H9 (cell line): Measurements from ENCODE around the gene RFX1. TPM values are rescaled to one million over a fixed set of nuclear protein-coding genes. Genes with fewer than 3 reads are reported as not detected.

Experiments used
- DNase-seq: peaks from one replicate; pipeline ENCODE4 v3.0.0-alpha.2; 2017
- H2AFZ ChIP-seq: one replicate; pipeline ENCODE4 v1.6.1; 2013; ENCODE audit warnings: mild to moderate bottlenecking, low read length, control low read depth, moderate library complexity
- H2AK5ac ChIP-seq: 2 replicates; pipeline ENCODE4 v1.6.1; 2013; ENCODE audit warnings: low read length, control low read depth, mixed read lengths; ENCODE audit not compliant: insufficient read length
- H2BK120ac ChIP-seq: one replicate; pipeline ENCODE4 v1.6.1; 2013; ENCODE audit warnings: low read depth, mild to moderate bottlenecking, low read length, control low read depth, inconsistent platforms; ENCODE audit not compliant: poor library complexity, severe bottlenecking
- H2BK12ac ChIP-seq: 2 replicates; pipeline ENCODE4 v1.6.1; 2013; ENCODE audit warnings: low read length, control low read depth, mixed read lengths, low read depth; ENCODE audit not compliant: insufficient read length
- H2BK15ac ChIP-seq: 2 replicates; pipeline ENCODE4 v1.6.1; 2013; ENCODE audit warnings: low read depth, low read length, control low read depth
- H2BK20ac ChIP-seq: one replicate; pipeline ENCODE4 v1.6.1; 2013; ENCODE audit warnings: low read depth, mild to moderate bottlenecking, low read length, control low read depth, inconsistent platforms; ENCODE audit not compliant: poor library complexity, severe bottlenecking
- H2BK5ac ChIP-seq: 2 replicates; pipeline ENCODE4 v1.6.1; 2013; ENCODE audit warnings: low read length, control low read depth, mixed read lengths; ENCODE audit not compliant: insufficient read length
- H3K14ac ChIP-seq: 2 replicates; pipeline ENCODE4 v1.6.1; 2013; ENCODE audit warnings: low read length, control low read depth; ENCODE audit not compliant: insufficient read depth
- H3K18ac ChIP-seq: 2 replicates; pipeline ENCODE4 v1.6.1; 2013; ENCODE audit warnings: low read depth, mild to moderate bottlenecking, mixed read lengths, low read length, control low read depth; ENCODE audit not compliant: insufficient read length
- H3K23ac ChIP-seq: 2 replicates; pipeline ENCODE4 v1.6.1; 2013; ENCODE audit warnings: low read length, control low read depth, mixed read lengths, low read depth; ENCODE audit not compliant: insufficient read length
- H3K23me2 ChIP-seq: 2 replicates; pipeline ENCODE4 v1.6.1; 2013; ENCODE audit warnings: low read depth, mild to moderate bottlenecking, mixed read lengths, low read length, control low read depth; ENCODE audit not compliant: insufficient read length, poor library complexity, severe bottlenecking
- H3K27ac ChIP-seq: 2 replicates; pipeline ENCODE4 v1.5.1; 2013; ENCODE audit warnings: low read length, control low read depth, mixed read lengths, low read depth; ENCODE audit not compliant: insufficient read length
- H3K27me3 ChIP-seq: 2 replicates; pipeline ENCODE4 v1.6.1; 2013; ENCODE audit warnings: low read length, control low read depth, inconsistent platforms; ENCODE audit not compliant: insufficient read depth
- H3K4ac ChIP-seq: 2 replicates; pipeline ENCODE4 v1.6.1; 2013; ENCODE audit warnings: low read depth, mild to moderate bottlenecking, control low read depth, inconsistent platforms, low read length, moderate library complexity
- H3K4me1 ChIP-seq: 2 replicates; pipeline ENCODE4 v1.6.1; 2013; ENCODE audit warnings: low read length, control low read depth, inconsistent platforms; ENCODE audit not compliant: insufficient read depth
- H3K4me2 ChIP-seq: 2 replicates; pipeline ENCODE4 v1.6.1; 2013; ENCODE audit warnings: low read length, control low read depth, mixed read lengths; ENCODE audit not compliant: insufficient read length, insufficient read depth
- H3K56ac ChIP-seq: 2 replicates; pipeline ENCODE4 v1.6.1; 2013; ENCODE audit warnings: low read depth, mild to moderate bottlenecking, mixed read lengths, low read length, control low read depth; ENCODE audit not compliant: insufficient read length
- H3K79me1 ChIP-seq: 2 replicates; pipeline ENCODE4 v1.6.1; 2013; ENCODE audit warnings: low read depth, mild to moderate bottlenecking, moderate library complexity, low read length, control low read depth, inconsistent platforms; ENCODE audit not compliant: insufficient read depth, poor library complexity, severe bottlenecking
- H3K79me2 ChIP-seq: 2 replicates; pipeline ENCODE4 v1.6.1; 2013; ENCODE audit warnings: low read length, control low read depth, inconsistent platforms; ENCODE audit not compliant: insufficient read depth
- H3K9ac ChIP-seq: 2 replicates; pipeline ENCODE4 v1.6.1; 2013; ENCODE audit warnings: low read length, control low read depth, mixed read lengths; ENCODE audit not compliant: insufficient read length; ENCODE audit errors: extremely low read depth
- H3K9me3 ChIP-seq: one replicate; pipeline ENCODE4 v1.6.1; 2013; ENCODE audit warnings: low read depth, low read length, inconsistent platforms; ENCODE audit not compliant: control insufficient read depth
- H3T11ph ChIP-seq: one replicate; pipeline ENCODE4 v1.6.1; 2013; ENCODE audit warnings: mild to moderate bottlenecking, low read length, control low read depth, inconsistent platforms
- H4K20me1 ChIP-seq: one replicate; pipeline ENCODE4 v1.6.1; 2013; ENCODE audit not compliant: control insufficient read depth, insufficient read length, insufficient read depth
- H4K5ac ChIP-seq: 2 replicates; pipeline ENCODE4 v1.6.1; 2013; ENCODE audit warnings: low read depth, mild to moderate bottlenecking, mixed read lengths, low read length, control low read depth; ENCODE audit not compliant: insufficient read length
- H4K8ac ChIP-seq: replicated peaks from 2 replicates; pipeline ENCODE4 v1.6.1; 2013; ENCODE audit warnings: low read length, control low read depth, mixed read lengths, low read depth; ENCODE audit not compliant: insufficient read length
- H4K91ac ChIP-seq: 2 replicates; pipeline ENCODE4 v1.6.1; 2013; ENCODE audit warnings: low read depth, mild to moderate bottlenecking, moderate library complexity, mixed read lengths, low read length, control low read depth; ENCODE audit not compliant: insufficient read length
- H3K27ac Mint-ChIP-seq, 3 experiments: 2 replicates in 2 of 3; 3 replicates in 1 of 3; pipeline ENCODE4 v1.8.0; 2020 to 2021; ENCODE audit warnings: mixed read lengths in 3 of 3, mild to moderate bottlenecking in 1 of 3, moderate library complexity in 1 of 3
- H3K27me3 Mint-ChIP-seq: 2 replicates; pipeline ENCODE4 v1.8.0; 2021; ENCODE audit warnings: low read depth, mild to moderate bottlenecking, moderate library complexity, mixed read lengths
- H3K36me3 Mint-ChIP-seq, 3 experiments: 2 replicates in 2 of 3; 3 replicates in 1 of 3; pipeline ENCODE4 v1.8.0; 2020 to 2021; ENCODE audit warnings: low read depth in 3 of 3, mixed read lengths in 3 of 3; ENCODE audit not compliant: insufficient read depth in 1 of 3
- H3K4me1 Mint-ChIP-seq, 2 experiments: 2 replicates each; pipeline ENCODE4 v1.8.0; 2020; ENCODE audit warnings: mixed read lengths in 2 of 2
- H3K4me3 Mint-ChIP-seq, 2 experiments: 2 replicates in 1 of 2; 3 replicates in 1 of 2; pipeline ENCODE4 v1.8.0; 2020 to 2021; ENCODE audit warnings: mild to moderate bottlenecking in 2 of 2, mixed read lengths in 2 of 2, moderate library complexity in 1 of 2
- H3K9me3 Mint-ChIP-seq, 2 experiments: 2 replicates in 1 of 2; 3 replicates in 1 of 2; pipeline ENCODE4 v1.8.0; 2020; ENCODE audit warnings: mild to moderate bottlenecking in 2 of 2, mixed read lengths in 2 of 2, moderate library complexity in 1 of 2
- WGBS: extraction: QIAGEN DNeasy Blood & Tissue Kit; methylation state at CpG from one replicate; pipeline ENCODE4 v1.1.7; 2013; ENCODE audit warnings: missing lambda C conversion rate, low lambda C conversion rate, mixed read lengths; ENCODE audit not compliant: insufficient read length; ENCODE audit errors: extremely low coverage; 5-methylcytosine and 5-hydroxymethylcytosine counted together
- total RNA-seq: library from RNA; stranded (reverse); gene quantifications from 2 replicates; pipeline ENCODE4 v1.2.1, GENCODE V29; 2021
- TF ChIP-seq, protein P1 (sequence below): fragments of 200-600 bp; sonication (generic); conservative IDR thresholded peaks from 3 replicates; pipeline ENCODE4 v1.8.0; 2021; ENCODE audit warnings: antibody characterized with exemption, mild to moderate bottlenecking

RFX1 gene
- total RNA-seq, 1 experiment from 2014 or later = 21.4 TPM

- no peak overlapping the region for H2BK15ac ChIP-seq
- no peaks in the 10 kb centered on the region for H3K23me2 ChIP-seq
- no peaks in the 10 kb centered on the region for H3K79me1 ChIP-seq
- Mint-ChIP-seq H3K27me3 (no peaks in the 10 kb centered on the region; the same call in 1 of the 2 replicates), H3K9me3 (no peaks in the 10 kb centered on the region), H3K36me3 (peaks cover 6 to 16% (median 13%) of the 10 kb centered on the region in 3 experiments; a peak in 6 of 7 replicates), H3K4me3 (no peak overlapping the region), H3K27ac (no peak overlapping the region), H3K4me1 (peaks cover 10 to 23% of the 10 kb centered on the region in 2 experiments)
- DNase-seq = no peak
- H2BK120ac ChIP-seq = no peak overlapping the region
- H3K4me2 ChIP-seq = no peak overlapping the region
- H2BK5ac ChIP-seq = no peak overlapping the region
- no peak overlapping the region for H3K27ac ChIP-seq
- no peak overlapping the region for H3K18ac ChIP-seq
- no peak overlapping the region for H3K14ac ChIP-seq
- no peaks in the 10 kb centered on the region for H3K27me3 ChIP-seq
- no peak overlapping the region for H3K9ac ChIP-seq
- no peak overlapping the region for H4K5ac ChIP-seq
- no peak overlapping the region for H2AK5ac ChIP-seq
- H3K23ac ChIP-seq = no peak overlapping the region
- H3K4me1 ChIP-seq = peaks cover 3% of the 10 kb centered on the region; the same call in 1 of the 2 replicates
- H4K91ac ChIP-seq = no peak overlapping the region
- no peak overlapping the region for H3K4ac ChIP-seq
- H2BK20ac ChIP-seq = no peak overlapping the region
- no peak overlapping the region for H3T11ph ChIP-seq
- no peak overlapping the region for H2BK12ac ChIP-seq
- H2AFZ ChIP-seq = no peak overlapping the region
- no peak overlapping the region for H3K56ac ChIP-seq
- no peaks in the 10 kb centered on the region for H3K79me2 ChIP-seq
- WGBS = no CpG with 5 or more reads among the region's 6 CpGs
- H3K9me3 ChIP-seq = no peaks in the 10 kb centered on the region
- H4K8ac ChIP-seq = no peak overlapping the region
- peaks cover 5% of the 10 kb centered on the region for H4K20me1 ChIP-seq
- TF ChIP-seq, protein P1, sequence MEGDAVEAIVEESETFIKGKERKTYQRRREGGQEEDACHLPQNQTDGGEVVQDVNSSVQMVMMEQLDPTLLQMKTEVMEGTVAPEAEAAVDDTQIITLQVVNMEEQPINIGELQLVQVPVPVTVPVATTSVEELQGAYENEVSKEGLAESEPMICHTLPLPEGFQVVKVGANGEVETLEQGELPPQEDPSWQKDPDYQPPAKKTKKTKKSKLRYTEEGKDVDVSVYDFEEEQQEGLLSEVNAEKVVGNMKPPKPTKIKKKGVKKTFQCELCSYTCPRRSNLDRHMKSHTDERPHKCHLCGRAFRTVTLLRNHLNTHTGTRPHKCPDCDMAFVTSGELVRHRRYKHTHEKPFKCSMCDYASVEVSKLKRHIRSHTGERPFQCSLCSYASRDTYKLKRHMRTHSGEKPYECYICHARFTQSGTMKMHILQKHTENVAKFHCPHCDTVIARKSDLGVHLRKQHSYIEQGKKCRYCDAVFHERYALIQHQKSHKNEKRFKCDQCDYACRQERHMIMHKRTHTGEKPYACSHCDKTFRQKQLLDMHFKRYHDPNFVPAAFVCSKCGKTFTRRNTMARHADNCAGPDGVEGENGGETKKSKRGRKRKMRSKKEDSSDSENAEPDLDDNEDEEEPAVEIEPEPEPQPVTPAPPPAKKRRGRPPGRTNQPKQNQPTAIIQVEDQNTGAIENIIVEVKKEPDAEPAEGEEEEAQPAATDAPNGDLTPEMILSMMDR = no peak
These were observed 73.9 kb downstream of the RFX1 start for GRCh38 chr19:13932149-13932637.
